ENCODE results near the gene BLVRB. TPM values are rescaled to one million over a fixed set of nuclear protein-coding genes. Genes with fewer than 3 reads are reported as not detected.

The BLVRB gene
- polyA plus RNA-seq, 1 donor (not counting 4 experiments of a cell fraction or from before 2014, with no cell fraction given) = 52.5 TPM

- peak overlapping the region; percentile 98 for H3K4me2 ChIP-seq (ENCODE audit: control insufficient read depth, extremely low read depth, insufficient read depth, low read depth, low read length)
- peaks cover 5% of the 10 kb centered on the region for H4K20me1 ChIP-seq (ENCODE audit: control insufficient read depth, extremely low read depth, insufficient read depth, low read length)
- H3K4me1 ChIP-seq (ENCODE audit: control insufficient read depth, extremely low read depth, insufficient read depth, low read length) = peaks cover 16% of the 10 kb centered on the region
- DNase-seq (ENCODE audit: low read depth, low spot score) (no peak), FAIRE-seq (no peak)
- no peaks in the 10 kb centered on the region for H3K27me3 ChIP-seq (ENCODE audit: control insufficient read depth, extremely low read depth, insufficient read depth, low read length)
- peak overlapping the region; percentile 100 for H3K9ac ChIP-seq (ENCODE audit: control insufficient read depth, extremely low read depth, insufficient read depth, low read length)
- H3K27ac ChIP-seq (ENCODE audit: control insufficient read depth, insufficient read depth, low read length) = peak overlapping the region; percentile 80
- H3K9me1 ChIP-seq (ENCODE audit: control insufficient read depth, extremely low read depth, insufficient read depth, low read length) = no peaks in the 10 kb centered on the region
- H3K79me2 ChIP-seq (ENCODE audit: control insufficient read depth, insufficient read depth, low read length) = peaks cover 33% of the 10 kb centered on the region
- H3K4me3 ChIP-seq (ENCODE audit: control insufficient read depth in 2 of 3, extremely low read depth in 1 of 3, insufficient read depth in 2 of 3, low read depth in 1 of 3, low read length in 3 of 3) = peak overlapping the region; percentile 75 to 96 (median 90)
- no peak overlapping the region for H2AFZ ChIP-seq (ENCODE audit: control insufficient read depth, low read length)
- TF ChIP-seq CTCF (optimal IDR thresholded peaks at IDR 0.05 in 1 of 3, IDR thresholded peaks at IDR 0.05 in 1 of 3, conservative IDR thresholded peaks at IDR 0.05 in 1 of 3; ENCODE audit: extremely low read depth in 1 of 3, insufficient read depth in 2 of 3, low read length in 3 of 3) (no peak), EZH2 (IDR thresholded peaks at IDR 0.05; ENCODE audit: low read length) (no peak)
- H3K9me3 ChIP-seq (ENCODE audit: control insufficient read depth, low read depth, low read length) = no peaks in the 10 kb centered on the region
- peaks cover 17% of the 10 kb centered on the region in 2 experiments for H3K36me3 ChIP-seq (ENCODE audit: control insufficient read depth in 2 of 2, extremely low read depth in 1 of 2, insufficient read depth in 2 of 2, low read length in 2 of 2)
- dilution Hi-C loops (cut with MboI; ENCODE audit: extremely low pct_ligation_motif_present, low sequenced_read_pairs) = no loop called here
Observed at GRCh38 chr19:40442328-40443130, 23.0 kb downstream of the BLVRB start.

GRCh38 chr19:40441719-40442253 lies 23.8 kb downstream of the BLVRB start:
- H2AFZ ChIP-seq (ENCODE audit: control insufficient read depth, low read length) = no peak overlapping the region
- DNase-seq (ENCODE audit: low read depth, low spot score) (no peak), FAIRE-seq (no peak)
- no peak overlapping the region for H3K4me2 ChIP-seq (ENCODE audit: control insufficient read depth, extremely low read depth, insufficient read depth, low read depth, low read length)
- H3K36me3 ChIP-seq (ENCODE audit: control insufficient read depth in 2 of 2, extremely low read depth in 1 of 2, insufficient read depth in 2 of 2, low read length in 2 of 2) = peaks cover 17% of the 10 kb centered on the region in 2 experiments
- H3K27me3 ChIP-seq (ENCODE audit: control insufficient read depth, extremely low read depth, insufficient read depth, low read length) = no peaks in the 10 kb centered on the region
- dilution Hi-C loops (cut with MboI; ENCODE audit: extremely low pct_ligation_motif_present, low sequenced_read_pairs) = no loop called here
- no peak overlapping the region for H3K4me3 ChIP-seq (ENCODE audit: control insufficient read depth in 2 of 3, extremely low read depth in 1 of 3, insufficient read depth in 2 of 3, low read depth in 1 of 3, low read length in 3 of 3)
- no peaks in the 10 kb centered on the region for H3K9me3 ChIP-seq (ENCODE audit: control insufficient read depth, low read depth, low read length)
- no peak overlapping the region for H3K27ac ChIP-seq (ENCODE audit: control insufficient read depth, insufficient read depth, low read length)
- peaks cover 16% of the 10 kb centered on the region for H3K4me1 ChIP-seq (ENCODE audit: control insufficient read depth, extremely low read depth, insufficient read depth, low read length)
- no peak for TF ChIP-seq EZH2 (IDR thresholded peaks at IDR 0.05; ENCODE audit: low read length)
- no peak for TF ChIP-seq CTCF (optimal IDR thresholded peaks at IDR 0.05 in 1 of 3, IDR thresholded peaks at IDR 0.05 in 1 of 3, conservative IDR thresholded peaks at IDR 0.05 in 1 of 3; ENCODE audit: extremely low read depth in 1 of 3, insufficient read depth in 2 of 3, low read length in 3 of 3)
- no peaks in the 10 kb centered on the region for H3K9me1 ChIP-seq (ENCODE audit: control insufficient read depth, extremely low read depth, insufficient read depth, low read length)
- H3K9ac ChIP-seq (ENCODE audit: control insufficient read depth, extremely low read depth, insufficient read depth, low read length) = no peak overlapping the region
- peaks cover 33% of the 10 kb centered on the region for H3K79me2 ChIP-seq (ENCODE audit: control insufficient read depth, insufficient read depth, low read length)
- H4K20me1 ChIP-seq (ENCODE audit: control insufficient read depth, extremely low read depth, insufficient read depth, low read length) = peaks cover 5% of the 10 kb centered on the region
